Astrocyte (in vitro differentiated cells and primary cell): ENCODE results near the gene TIMM10.

Experiments
- CTCF ChIP-seq: IDR thresholded peaks from 2 replicates; pipeline ENCODE4 v1.5.1; 2011; ENCODE audit warnings: low read depth, mild to moderate bottlenecking, inconsistent platforms, low read length, moderate library complexity; ENCODE audit not compliant: insufficient read depth
- EZH2 ChIP-seq: IDR thresholded peaks from 2 replicates; pipeline ENCODE4 v1.6.1; 2012; ENCODE audit warnings: mild to moderate bottlenecking, low read length, inconsistent platforms; ENCODE audit not compliant: insufficient read depth

GRCh38 chr11:57493507-57494503 is 36.7 kb downstream of the TIMM10 start:
- peak; percentile 75 for TF ChIP-seq CTCF
- TF ChIP-seq EZH2: no peak
